ENCODE data around the gene LINGO1. TPM values are rescaled to one million over a fixed set of nuclear protein-coding genes. Genes with fewer than 3 reads are reported as not detected.

The LINGO1 gene
- polyA plus RNA-seq, 3 donors = not detected

- Mint-ChIP-seq H3K36me3 (no peaks in the 10 kb centered on the region), H3K9me3 (peaks cover 0 to 2% (median 0%) of the 10 kb centered on the region in 7 donors), H3K4me1 (no peaks in the 10 kb centered on the region), H3K27ac (no peak overlapping the region), H3K27me3 (ENCODE audit: low read depth in 3 of 3) (peaks cover 10 to 30% (median 23%) of the 10 kb centered on the region in 3 donors), H3K4me3 (no peak overlapping the region)
- no peaks in the 10 kb centered on the region for H3K4me1 ChIP-seq (ENCODE audit: control insufficient read depth in 1 of 2, insufficient read depth in 2 of 2, low read length in 2 of 2)
- H4K20me1 ChIP-seq (ENCODE audit: insufficient read depth, low read length) = no peaks in the 10 kb centered on the region
- H2AFZ ChIP-seq (ENCODE audit: insufficient read depth, low read depth, low read length, poor library complexity, severe bottlenecking) = no peak overlapping the region
- H3K27me3 ChIP-seq (ENCODE audit: control insufficient read depth in 2 of 2, insufficient read depth in 2 of 2, low read length in 2 of 2) = peaks cover 4 to 14% of the 10 kb centered on the region in 2 donors
- no peak overlapping the region for H3K4me2 ChIP-seq (replicated peaks; ENCODE audit: extremely low read depth, low read length, poor library complexity, severe bottlenecking)
- no peak overlapping the region for H3K4me3 ChIP-seq (replicated peaks in 1 of 3; ENCODE audit: low read depth in 2 of 3, low read length in 3 of 3)
- no peak overlapping the region for H3K9ac ChIP-seq (ENCODE audit: insufficient read depth, low read length, poor library complexity, severe bottlenecking)
- TF ChIP-seq, protein P1, sequence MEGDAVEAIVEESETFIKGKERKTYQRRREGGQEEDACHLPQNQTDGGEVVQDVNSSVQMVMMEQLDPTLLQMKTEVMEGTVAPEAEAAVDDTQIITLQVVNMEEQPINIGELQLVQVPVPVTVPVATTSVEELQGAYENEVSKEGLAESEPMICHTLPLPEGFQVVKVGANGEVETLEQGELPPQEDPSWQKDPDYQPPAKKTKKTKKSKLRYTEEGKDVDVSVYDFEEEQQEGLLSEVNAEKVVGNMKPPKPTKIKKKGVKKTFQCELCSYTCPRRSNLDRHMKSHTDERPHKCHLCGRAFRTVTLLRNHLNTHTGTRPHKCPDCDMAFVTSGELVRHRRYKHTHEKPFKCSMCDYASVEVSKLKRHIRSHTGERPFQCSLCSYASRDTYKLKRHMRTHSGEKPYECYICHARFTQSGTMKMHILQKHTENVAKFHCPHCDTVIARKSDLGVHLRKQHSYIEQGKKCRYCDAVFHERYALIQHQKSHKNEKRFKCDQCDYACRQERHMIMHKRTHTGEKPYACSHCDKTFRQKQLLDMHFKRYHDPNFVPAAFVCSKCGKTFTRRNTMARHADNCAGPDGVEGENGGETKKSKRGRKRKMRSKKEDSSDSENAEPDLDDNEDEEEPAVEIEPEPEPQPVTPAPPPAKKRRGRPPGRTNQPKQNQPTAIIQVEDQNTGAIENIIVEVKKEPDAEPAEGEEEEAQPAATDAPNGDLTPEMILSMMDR (IDR thresholded peaks at IDR 0.05) = no peak
- intact Hi-C loops (cut with micrococcal nuclease) = no loop called here
- DNase-seq = no peak
- no peaks in the 10 kb centered on the region for H3K79me2 ChIP-seq (ENCODE audit: insufficient read depth, low read length)
- 83% methylated on average over 3 of the region's 7 CpGs for WGBS (ENCODE audit: insufficient coverage)
- H3K27ac ChIP-seq (ENCODE audit: low read depth in 1 of 2, low read length in 2 of 2) = no peak overlapping the region
- peaks cover 0 to 5% of the 10 kb centered on the region in 2 donors for H3K9me3 ChIP-seq (replicated peaks in 1 of 2; ENCODE audit: control insufficient read depth in 1 of 2, insufficient read depth in 1 of 2, low read length in 2 of 2)
- H3K36me3 ChIP-seq (replicated peaks in 1 of 2; ENCODE audit: control insufficient read depth in 1 of 2, insufficient read depth in 2 of 2, low read length in 2 of 2) = no peaks in the 10 kb centered on the region
These were observed 7.8 kb downstream of the LINGO1 start for GRCh38 chr15:77624868-77625267.

- Histone ChIP-seq H3K4me3 (replicated peaks in 1 of 3; ENCODE audit: low read depth in 2 of 3, low read length in 3 of 3) (no peak overlapping the region), H3K9me3 (replicated peaks in 1 of 2; ENCODE audit: control insufficient read depth in 1 of 2, insufficient read depth in 1 of 2, low read length in 2 of 2) (no peaks in the 10 kb centered on the region), H2AFZ (ENCODE audit: insufficient read depth, low read depth, low read length, poor library complexity, severe bottlenecking) (no peak overlapping the region), H3K9ac (ENCODE audit: insufficient read depth, low read length, poor library complexity, severe bottlenecking) (no peak overlapping the region), H3K27me3 (ENCODE audit: control insufficient read depth in 2 of 2, insufficient read depth in 2 of 2, low read length in 2 of 2) (peaks cover 0 to 5% of the 10 kb centered on the region in 2 donors), H3K79me2 (ENCODE audit: insufficient read depth, low read length) (no peaks in the 10 kb centered on the region), H3K36me3 (replicated peaks in 1 of 2; ENCODE audit: control insufficient read depth in 1 of 2, insufficient read depth in 2 of 2, low read length in 2 of 2) (no peaks in the 10 kb centered on the region), H3K27ac (ENCODE audit: low read depth in 1 of 2, low read length in 2 of 2) (no peak overlapping the region), H3K4me1 (ENCODE audit: control insufficient read depth in 1 of 2, insufficient read depth in 2 of 2, low read length in 2 of 2) (no peaks in the 10 kb centered on the region), H4K20me1 (ENCODE audit: insufficient read depth, low read length) (no peaks in the 10 kb centered on the region), H3K4me2 (replicated peaks; ENCODE audit: extremely low read depth, low read length, poor library complexity, severe bottlenecking) (no peak overlapping the region)
- TF ChIP-seq, protein P1 (IDR thresholded peaks at IDR 0.05) = no peak
- H3K27ac Mint-ChIP-seq = no peak overlapping the region
- H3K4me1 Mint-ChIP-seq = no peaks in the 10 kb centered on the region
- intact Hi-C loops (cut with micrococcal nuclease) = no loop called here
- H3K36me3 Mint-ChIP-seq = no peaks in the 10 kb centered on the region
- peaks cover 0 to 2% (median 0%) of the 10 kb centered on the region in 7 donors for H3K9me3 Mint-ChIP-seq
- H3K27me3 Mint-ChIP-seq (ENCODE audit: low read depth in 3 of 3) = peaks cover 2 to 20% (median 14%) of the 10 kb centered on the region in 3 donors
- 91% methylated on average over 3 of the region's 11 CpGs for WGBS (ENCODE audit: insufficient coverage)
- no peak overlapping the region for H3K4me3 Mint-ChIP-seq
- DNase-seq = no peak
These were observed 8.8 kb downstream of the LINGO1 start for GRCh38 chr15:77623755-77624524.

Data from CD14-positive monocyte (primary cell).